ENCODE results near the gene MED12.

MED12 gene

DNA sequence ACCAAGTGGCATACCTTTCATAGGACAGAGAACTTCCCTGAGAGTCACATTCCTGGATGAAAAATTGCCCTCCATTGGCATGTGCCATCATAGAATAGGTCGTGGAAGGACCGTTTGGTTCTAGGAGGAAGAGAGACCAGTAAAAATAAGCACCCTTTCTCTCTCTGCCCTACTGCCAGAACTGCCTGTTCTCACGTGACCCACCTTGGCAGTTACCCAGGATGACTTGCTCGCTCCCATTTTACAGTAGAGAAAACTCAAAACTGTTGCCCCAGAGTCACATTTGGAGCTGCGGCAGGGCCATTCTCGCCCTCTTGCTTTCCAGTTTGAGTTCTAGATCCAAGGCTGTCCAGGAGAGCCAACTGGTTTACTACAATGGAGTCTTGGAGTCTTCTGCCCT, 25.1 kb downstream of the MED12 start:
- no peak for DNase-seq (ENCODE audit: extremely low read depth, low read depth)
- no peak overlapping the region for H3K4me3 ChIP-seq (replicated peaks; ENCODE audit: low read depth, low read length)
- TF ChIP-seq, protein P1, sequence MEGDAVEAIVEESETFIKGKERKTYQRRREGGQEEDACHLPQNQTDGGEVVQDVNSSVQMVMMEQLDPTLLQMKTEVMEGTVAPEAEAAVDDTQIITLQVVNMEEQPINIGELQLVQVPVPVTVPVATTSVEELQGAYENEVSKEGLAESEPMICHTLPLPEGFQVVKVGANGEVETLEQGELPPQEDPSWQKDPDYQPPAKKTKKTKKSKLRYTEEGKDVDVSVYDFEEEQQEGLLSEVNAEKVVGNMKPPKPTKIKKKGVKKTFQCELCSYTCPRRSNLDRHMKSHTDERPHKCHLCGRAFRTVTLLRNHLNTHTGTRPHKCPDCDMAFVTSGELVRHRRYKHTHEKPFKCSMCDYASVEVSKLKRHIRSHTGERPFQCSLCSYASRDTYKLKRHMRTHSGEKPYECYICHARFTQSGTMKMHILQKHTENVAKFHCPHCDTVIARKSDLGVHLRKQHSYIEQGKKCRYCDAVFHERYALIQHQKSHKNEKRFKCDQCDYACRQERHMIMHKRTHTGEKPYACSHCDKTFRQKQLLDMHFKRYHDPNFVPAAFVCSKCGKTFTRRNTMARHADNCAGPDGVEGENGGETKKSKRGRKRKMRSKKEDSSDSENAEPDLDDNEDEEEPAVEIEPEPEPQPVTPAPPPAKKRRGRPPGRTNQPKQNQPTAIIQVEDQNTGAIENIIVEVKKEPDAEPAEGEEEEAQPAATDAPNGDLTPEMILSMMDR (IDR thresholded peaks at IDR 0.05; ENCODE audit: low read depth, low read length, missing control alignments) = no peak

DNA sequence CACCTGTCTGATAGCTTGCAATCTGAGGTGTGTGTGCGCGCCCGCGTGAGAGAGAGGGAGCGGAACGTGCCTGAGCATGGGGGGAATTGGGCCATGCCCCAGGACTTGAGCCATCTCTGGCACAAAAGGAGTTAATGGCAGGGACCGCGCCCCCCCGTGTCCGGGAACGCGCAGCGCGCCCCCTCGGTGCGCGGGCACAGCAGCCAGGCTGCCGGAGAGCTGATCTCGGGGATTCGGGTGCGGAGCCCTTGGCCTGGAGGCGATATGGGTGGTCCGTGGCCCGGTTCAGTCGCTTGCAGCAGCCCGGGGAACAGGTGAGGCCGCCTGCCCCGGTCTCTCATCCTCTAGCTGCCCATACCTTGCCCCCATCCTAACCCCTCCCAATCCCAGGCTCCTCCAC, 26.3 kb downstream of the MED12 start, which contains the start of gene NLGN3:
Gene NLGN3 (plus strand): TSS at position 191 of the 400 bp plus-strand sequence. CDS start 2,909 bp downstream, outside the sequence.
- no peak for DNase-seq (ENCODE audit: extremely low read depth, low read depth)
- no peak within 1 kb of the TSS for H3K4me3 ChIP-seq (replicated peaks; ENCODE audit: low read depth, low read length)
- TF ChIP-seq, protein P1 (IDR thresholded peaks at IDR 0.05; ENCODE audit: low read depth, low read length, missing control alignments) = no peak

DNA sequence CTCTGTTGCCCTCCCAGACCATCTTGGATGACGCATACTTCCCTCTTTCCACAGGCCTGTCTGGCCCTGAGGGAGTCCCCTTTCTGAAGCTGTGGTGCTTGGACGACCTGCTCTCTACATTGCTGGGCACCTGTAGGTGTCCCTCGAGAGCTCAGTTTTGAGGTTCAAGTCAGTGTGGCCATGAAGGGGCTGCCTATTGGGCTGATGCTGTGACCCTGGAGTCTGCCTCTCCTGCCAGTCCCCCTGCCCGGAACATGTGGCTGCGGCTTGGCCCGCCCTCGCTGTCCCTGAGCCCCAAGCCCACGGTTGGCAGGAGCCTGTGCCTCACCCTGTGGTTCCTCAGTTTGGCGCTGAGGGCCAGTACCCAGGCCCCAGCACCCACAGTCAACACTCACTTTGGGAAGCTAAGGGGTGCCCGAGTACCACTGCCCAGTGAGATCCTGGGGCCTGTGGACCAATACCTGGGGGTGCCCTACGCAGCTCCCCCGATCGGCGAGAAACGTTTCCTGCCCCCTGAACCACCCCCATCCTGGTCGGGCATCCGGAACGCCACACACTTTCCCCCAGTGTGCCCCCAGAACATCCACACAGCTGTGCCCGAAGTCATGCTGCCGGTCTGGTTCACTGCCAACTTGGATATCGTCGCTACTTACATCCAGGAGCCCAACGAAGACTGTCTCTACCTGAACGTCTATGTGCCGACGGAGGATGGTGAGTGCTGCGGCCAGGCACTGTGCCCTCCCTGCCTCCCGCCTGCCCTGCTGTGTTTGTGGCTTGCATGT, 29.3 kb downstream of the MED12 start:
- no peak overlapping the region for H3K4me3 ChIP-seq (replicated peaks; ENCODE audit: low read depth, low read length)
- TF ChIP-seq, protein P1 (IDR thresholded peaks at IDR 0.05; ENCODE audit: low read depth, low read length, missing control alignments) = no peak
- DNase-seq (ENCODE audit: extremely low read depth, low read depth) = no peak

DNA sequence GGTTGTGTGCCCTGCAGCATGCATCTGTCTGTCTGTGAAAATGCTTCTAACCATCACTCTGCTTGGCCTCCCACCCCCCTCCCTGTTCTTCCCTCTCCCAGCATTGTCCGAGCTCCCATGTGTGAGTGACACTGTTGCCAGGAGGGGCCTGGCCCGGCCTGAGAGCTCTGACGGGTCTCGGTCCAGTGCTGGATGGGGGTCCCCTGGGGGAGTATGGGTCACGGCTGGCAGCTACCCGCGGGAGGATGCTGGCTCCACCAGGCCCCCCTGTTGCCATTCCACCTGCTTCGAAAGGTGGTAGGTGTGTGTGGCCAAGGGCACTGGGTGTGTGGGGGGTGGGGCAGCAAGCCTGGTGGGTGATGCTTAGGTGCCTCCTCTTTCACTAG, 29.9 kb downstream of the MED12 start:
- no peak for DNase-seq (ENCODE audit: extremely low read depth, low read depth)
- TF ChIP-seq, protein P1 (IDR thresholded peaks at IDR 0.05; ENCODE audit: low read depth, low read length, missing control alignments) = no peak
- H3K4me3 ChIP-seq (replicated peaks; ENCODE audit: low read depth, low read length) = no peak overlapping the region

DNA sequence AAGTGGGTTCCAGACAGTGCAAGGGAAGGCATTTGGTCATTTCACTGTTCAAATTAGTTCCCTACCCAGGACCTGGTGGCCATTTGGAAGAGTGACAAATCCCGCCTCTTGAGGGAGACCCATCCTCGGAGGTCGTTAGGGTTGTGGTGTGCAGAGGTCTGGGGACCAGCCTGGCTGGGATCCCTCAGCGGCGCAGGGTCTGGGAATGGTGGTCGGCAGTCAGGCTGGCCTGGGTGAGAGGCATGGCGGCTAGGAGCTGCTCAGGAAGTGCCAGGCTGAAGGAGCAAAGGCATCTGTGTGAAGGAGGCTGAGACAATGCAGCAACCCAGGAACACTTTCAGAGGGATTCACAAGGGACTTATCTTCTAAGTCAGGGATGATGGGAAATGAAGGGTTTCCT, 33.0 kb downstream of the MED12 start:
- H3K4me3 ChIP-seq (replicated peaks; ENCODE audit: low read depth, low read length) = no peak overlapping the region
- DNase-seq (ENCODE audit: extremely low read depth, low read depth) = no peak
- TF ChIP-seq, protein P1 (IDR thresholded peaks at IDR 0.05; ENCODE audit: low read depth, low read length, missing control alignments) = no peak

DNA sequence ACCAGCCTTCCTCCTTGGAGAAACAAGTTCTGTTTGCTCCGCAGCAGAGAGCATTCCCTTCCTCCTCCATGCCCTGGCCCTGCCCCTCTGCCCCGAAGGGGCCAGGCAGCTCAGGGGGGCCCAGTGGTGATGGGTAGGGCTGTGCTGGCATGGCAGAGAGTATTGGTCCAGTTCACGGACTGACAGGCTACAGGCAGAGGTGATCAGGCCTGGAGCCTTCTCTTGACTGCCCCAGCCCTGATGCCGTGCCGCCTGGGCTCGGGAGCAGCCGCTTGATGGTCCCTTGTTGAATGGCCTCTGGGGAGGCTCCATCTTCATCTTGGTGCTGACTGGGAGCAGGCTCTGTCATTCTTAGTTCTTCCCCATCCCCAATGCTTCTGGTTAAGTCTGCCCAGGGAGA, 35.8 kb downstream of the MED12 start:
- TF ChIP-seq, protein P1 (IDR thresholded peaks at IDR 0.05; ENCODE audit: low read depth, low read length, missing control alignments) = no peak
- H3K4me3 ChIP-seq (replicated peaks; ENCODE audit: low read depth, low read length) = no peak overlapping the region
- no peak for DNase-seq (ENCODE audit: extremely low read depth, low read depth)

Measured in HFF-Myc (cell line).